Parathyroid adenoma (tissue), 2 donors: Measurements from ENCODE around the gene ADGB.
"Not testable (repeated sequence)": the region's sequence is repeated elsewhere in the genome, so short reads cannot be mapped to it uniquely, and the experiment has no call there.

Experiments used
- H2AFZ ChIP-seq: fragments of 300-600 bp; sonication (generic); one replicate; pipeline ENCODE4 v1.7.0; 2017; ENCODE audit warnings: antibody characterized with exemption, mild to moderate bottlenecking
- H3K27ac ChIP-seq: fragments of 300-600 bp; sonication (generic); one replicate; pipeline ENCODE4 v1.7.0; 2017
- H3K27me3 ChIP-seq: fragments of 300-600 bp; sonication (generic); one replicate; pipeline ENCODE4 v1.7.0; 2017; ENCODE audit warnings: low read length; ENCODE audit not compliant: control insufficient read depth, insufficient read depth
- H3K36me3 ChIP-seq: fragments of 300-600 bp; sonication (generic); one replicate; pipeline ENCODE4 v1.7.0; 2017; ENCODE audit warnings: low read length; ENCODE audit not compliant: control insufficient read depth, insufficient read depth
- H3K4me1 ChIP-seq: fragments of 300-600 bp; sonication (generic); one replicate; pipeline ENCODE4 v1.7.0; 2017; ENCODE audit warnings: control low read depth
- H3K4me2 ChIP-seq: fragments of 300-600 bp; sonication (generic); one replicate; pipeline ENCODE4 v1.7.0; 2017; ENCODE audit warnings: low read length
- H3K4me3 ChIP-seq: fragments of 300-600 bp; sonication (generic); one replicate; pipeline ENCODE4 v1.7.0; 2017; ENCODE audit warnings: low read depth, low read length
- H3K79me2 ChIP-seq: fragments of 300-600 bp; sonication (generic); one replicate; pipeline ENCODE4 v1.7.0; 2017; ENCODE audit warnings: control low read depth
- H3K9ac ChIP-seq: fragments of 300-600 bp; sonication (generic); one replicate; pipeline ENCODE4 v1.7.0; 2017; ENCODE audit warnings: mild to moderate bottlenecking
- H3K9me3 ChIP-seq: fragments of 300-600 bp; sonication (generic); one replicate; pipeline ENCODE4 v1.7.0; 2017; ENCODE audit warnings: low read length; ENCODE audit not compliant: control insufficient read depth
- CTCF ChIP-seq: fragments of 300-600 bp; sonication (generic); IDR thresholded peaks from one replicate; pipeline ENCODE4 v1.7.0; 2017; ENCODE audit warnings: antibody characterized with exemption, mild to moderate bottlenecking
- donor health status: primary hyperparathyroidism.

Gene ADGB

GRCh38 chr6:146814148-146814750 is 215.5 kb downstream of the ADGB start:
- H3K27ac ChIP-seq = no peak overlapping the region

GRCh38 chr6:146815511-146816462 is 217.0 kb downstream of the ADGB start:
- not testable (repeated sequence) for H3K4me1 ChIP-seq, H3K36me3 ChIP-seq, H3K4me2 ChIP-seq, H3K4me3 ChIP-seq, H3K9ac ChIP-seq, H3K27me3 ChIP-seq, H3K79me2 ChIP-seq, H3K27ac ChIP-seq, H3K9me3 ChIP-seq, H2AFZ ChIP-seq

More at GRCh38 chr6:146814148-146814750, 215.5 kb downstream of the ADGB start:
- Histone ChIP-seq H3K4me2 (no peak overlapping the region), H2AFZ (peak overlapping the region; percentile 2), H3K9ac (no peak overlapping the region), H3K4me3 (no peak overlapping the region), H3K9me3 (no peaks in the 10 kb centered on the region), H3K79me2 (no peaks in the 10 kb centered on the region), H3K27me3 (no peaks in the 10 kb centered on the region), H3K36me3 (no peaks in the 10 kb centered on the region), H3K4me1 (no peaks in the 10 kb centered on the region)
- no peak for TF ChIP-seq CTCF

- no peak overlapping the region for H3K4me3 ChIP-seq
- H3K9me3 ChIP-seq = no peaks in the 10 kb centered on the region
- TF ChIP-seq CTCF = no peak
- no peak overlapping the region for H3K27ac ChIP-seq
- no peak overlapping the region for H3K9ac ChIP-seq
- H3K27me3 ChIP-seq = no peaks in the 10 kb centered on the region
- H2AFZ ChIP-seq = no peak overlapping the region
- H3K36me3 ChIP-seq = no peaks in the 10 kb centered on the region
- H3K4me1 ChIP-seq = no peaks in the 10 kb centered on the region
- no peaks in the 10 kb centered on the region for H3K79me2 ChIP-seq
- no peak overlapping the region for H3K4me2 ChIP-seq
Observed at GRCh38 chr6:146819596-146820320, 221.0 kb downstream of the ADGB start.

GRCh38 chr6:146827216-146827928 is 228.6 kb downstream of the ADGB start:
- H3K27ac ChIP-seq = no peak overlapping the region
- no peaks in the 10 kb centered on the region for H3K27me3 ChIP-seq
- no peak overlapping the region for H3K4me3 ChIP-seq
- H3K4me2 ChIP-seq = no peak overlapping the region
- peaks cover 7% of the 10 kb centered on the region for H3K4me1 ChIP-seq
- no peak for TF ChIP-seq CTCF
- no peaks in the 10 kb centered on the region for H3K9me3 ChIP-seq
- H3K9ac ChIP-seq = no peak overlapping the region
- peak overlapping the region; percentile 23 for H2AFZ ChIP-seq
- no peaks in the 10 kb centered on the region for H3K79me2 ChIP-seq
- no peaks in the 10 kb centered on the region for H3K36me3 ChIP-seq
